Measurements from ENCODE around the gene ABHD17B.

DNA sequence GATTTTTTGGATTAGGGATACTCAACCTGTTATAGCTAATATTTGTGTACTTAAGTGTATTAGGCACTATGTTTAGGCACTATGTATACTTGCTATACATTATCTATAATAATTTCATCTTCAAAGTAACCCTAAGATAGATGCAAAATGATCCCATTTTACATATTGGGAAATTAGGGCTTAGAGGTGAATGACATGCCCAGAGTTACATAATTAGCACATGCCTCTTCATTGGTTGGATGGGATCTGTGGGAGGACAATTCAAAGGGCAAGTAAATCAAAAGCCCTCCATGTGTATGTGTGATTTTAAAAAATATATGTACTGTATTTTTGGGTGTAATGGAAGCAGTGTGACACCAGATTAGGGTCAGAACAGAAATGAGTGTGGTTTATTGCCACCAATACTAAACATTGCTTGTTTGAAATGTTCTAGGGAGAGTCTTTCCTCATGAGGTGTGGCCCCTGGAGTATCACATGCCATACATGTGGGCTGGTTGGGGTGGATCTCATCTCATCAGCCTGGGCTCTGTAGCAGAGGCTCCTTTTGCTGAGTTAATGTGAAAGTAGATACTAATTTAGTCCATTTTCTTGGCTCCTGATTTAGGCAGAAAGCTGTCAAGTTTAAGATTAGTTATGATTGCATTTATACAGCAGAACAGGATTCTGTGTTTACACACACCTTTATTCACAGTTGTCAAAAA is 6.0 kb upstream of the ABHD17B start:
- TF ChIP-seq, protein P1, sequence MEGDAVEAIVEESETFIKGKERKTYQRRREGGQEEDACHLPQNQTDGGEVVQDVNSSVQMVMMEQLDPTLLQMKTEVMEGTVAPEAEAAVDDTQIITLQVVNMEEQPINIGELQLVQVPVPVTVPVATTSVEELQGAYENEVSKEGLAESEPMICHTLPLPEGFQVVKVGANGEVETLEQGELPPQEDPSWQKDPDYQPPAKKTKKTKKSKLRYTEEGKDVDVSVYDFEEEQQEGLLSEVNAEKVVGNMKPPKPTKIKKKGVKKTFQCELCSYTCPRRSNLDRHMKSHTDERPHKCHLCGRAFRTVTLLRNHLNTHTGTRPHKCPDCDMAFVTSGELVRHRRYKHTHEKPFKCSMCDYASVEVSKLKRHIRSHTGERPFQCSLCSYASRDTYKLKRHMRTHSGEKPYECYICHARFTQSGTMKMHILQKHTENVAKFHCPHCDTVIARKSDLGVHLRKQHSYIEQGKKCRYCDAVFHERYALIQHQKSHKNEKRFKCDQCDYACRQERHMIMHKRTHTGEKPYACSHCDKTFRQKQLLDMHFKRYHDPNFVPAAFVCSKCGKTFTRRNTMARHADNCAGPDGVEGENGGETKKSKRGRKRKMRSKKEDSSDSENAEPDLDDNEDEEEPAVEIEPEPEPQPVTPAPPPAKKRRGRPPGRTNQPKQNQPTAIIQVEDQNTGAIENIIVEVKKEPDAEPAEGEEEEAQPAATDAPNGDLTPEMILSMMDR (IDR thresholded peaks at IDR 0.05 in 2 of 3, conservative IDR thresholded peaks at IDR 0.05 in 1 of 3; ENCODE audit: control insufficient read depth in 2 of 3, extremely low read depth in 1 of 3, insufficient read depth in 1 of 3, low read depth in 3 of 3, low read length in 3 of 3): no peak
- no peak for TF ChIP-seq RCOR1 (conservative IDR thresholded peaks at IDR 0.05; ENCODE audit: low read depth, low read length)
